Measurements from ENCODE around the gene SMC2. TPM values are rescaled to one million over a fixed set of nuclear protein-coding genes. Genes with fewer than 3 reads are reported as not detected.

The SMC2 gene
- total and polyA plus RNA-seq, 2 of the 13 experiments (the other 11 are each of a cell fraction or from before 2014, with no cell fraction given): 5.6 to 36.7 TPM

DNA sequence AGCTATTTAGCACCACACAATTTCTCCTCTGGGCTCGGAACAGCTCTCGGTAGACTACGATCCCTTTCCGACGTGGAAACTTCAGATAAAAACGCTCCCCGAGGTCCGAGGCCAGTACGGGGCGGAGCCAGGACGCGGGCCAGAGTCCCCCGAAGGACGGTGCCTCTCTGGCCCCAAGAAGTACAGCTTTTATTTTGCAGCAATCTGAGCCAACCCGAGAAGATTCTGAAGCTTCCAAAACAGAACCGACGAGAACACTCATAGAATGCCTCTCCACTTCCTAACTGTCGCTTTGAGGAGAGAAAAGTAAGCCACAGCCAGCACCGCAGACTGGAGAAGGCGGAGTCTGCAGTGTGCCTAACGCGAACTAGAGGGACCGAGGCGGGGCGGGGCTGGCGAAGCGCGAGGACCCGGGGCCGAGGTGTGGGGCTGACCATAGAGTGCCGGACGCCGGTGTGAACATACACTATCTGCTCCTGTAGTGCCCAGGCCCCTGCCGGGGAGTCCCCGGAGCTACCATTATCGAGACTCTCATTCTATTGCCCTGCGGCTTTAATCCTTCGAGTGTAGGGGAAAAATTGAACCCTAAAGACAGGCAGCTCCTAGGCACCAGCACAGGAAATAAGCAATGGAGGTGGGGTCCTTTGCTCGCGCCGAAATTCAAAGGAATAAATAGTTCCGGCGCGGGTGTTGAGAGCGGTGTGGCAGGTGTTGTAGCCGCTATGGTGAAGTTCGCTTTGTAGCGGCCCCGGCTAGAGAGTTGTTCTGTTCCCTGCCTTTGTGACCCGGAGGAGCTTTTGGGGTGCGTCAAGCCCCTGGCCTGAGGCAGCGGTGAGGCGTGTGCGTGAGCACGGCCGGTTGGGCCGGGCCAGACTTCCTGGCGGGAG, at the start of gene SMC2 (continued):
- TF ChIP-seq CREB3 (CRISPR knock-in tag; IDR thresholded peaks at IDR 0.05) (peak; percentile 70; the same call in 1 of the 2 replicates), ZBTB42 (CRISPR knock-in tag; IDR thresholded peaks at IDR 0.05) (no peak), SOX6 (IDR thresholded peaks at IDR 0.05) (no peak), SOX6 (CRISPR knock-in tag; IDR thresholded peaks at IDR 0.05) (peak; percentile 54; the same call in 1 of the 2 replicates), CEBPB (IDR thresholded peaks at IDR 0.05; ENCODE audit: borderline replicate concordance, low read depth, low read length) (no peak), YY1 (IDR thresholded peaks at IDR 0.05; ENCODE audit: insufficient read depth, insufficient replicate concordance, low read depth, low read length) (peak; percentile 50), NFKB2 (CRISPR knock-in tag; IDR thresholded peaks at IDR 0.05; ENCODE audit: borderline replicate concordance) (peak; percentile 31; the same call in 1 of the 2 replicates), ZNF44 (CRISPR knock-in tag; IDR thresholded peaks at IDR 0.05) (no peak)
- TF ChIP-seq, protein P1, sequence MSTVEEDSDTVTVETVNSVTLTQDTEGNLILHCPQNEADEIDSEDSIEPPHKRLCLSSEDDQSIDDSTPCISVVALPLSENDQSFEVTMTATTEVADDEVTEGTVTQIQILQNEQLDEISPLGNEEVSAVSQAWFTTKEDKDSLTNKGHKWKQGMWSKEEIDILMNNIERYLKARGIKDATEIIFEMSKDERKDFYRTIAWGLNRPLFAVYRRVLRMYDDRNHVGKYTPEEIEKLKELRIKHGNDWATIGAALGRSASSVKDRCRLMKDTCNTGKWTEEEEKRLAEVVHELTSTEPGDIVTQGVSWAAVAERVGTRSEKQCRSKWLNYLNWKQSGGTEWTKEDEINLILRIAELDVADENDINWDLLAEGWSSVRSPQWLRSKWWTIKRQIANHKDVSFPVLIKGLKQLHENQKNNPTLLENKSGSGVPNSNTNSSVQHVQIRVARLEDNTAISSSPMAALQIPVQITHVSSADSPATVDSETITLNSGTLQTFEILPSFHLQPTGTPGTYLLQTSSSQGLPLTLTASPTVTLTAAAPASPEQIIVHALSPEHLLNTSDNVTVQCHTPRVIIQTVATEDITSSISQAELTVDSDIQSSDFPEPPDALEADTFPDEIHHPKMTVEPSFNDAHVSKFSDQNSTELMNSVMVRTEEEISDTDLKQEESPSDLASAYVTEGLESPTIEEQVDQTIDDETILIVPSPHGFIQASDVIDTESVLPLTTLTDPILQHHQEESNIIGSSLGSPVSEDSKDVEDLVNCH (CRISPR knock-in tag; IDR thresholded peaks at IDR 0.05): no peak
- TF ChIP-seq, protein P2, sequence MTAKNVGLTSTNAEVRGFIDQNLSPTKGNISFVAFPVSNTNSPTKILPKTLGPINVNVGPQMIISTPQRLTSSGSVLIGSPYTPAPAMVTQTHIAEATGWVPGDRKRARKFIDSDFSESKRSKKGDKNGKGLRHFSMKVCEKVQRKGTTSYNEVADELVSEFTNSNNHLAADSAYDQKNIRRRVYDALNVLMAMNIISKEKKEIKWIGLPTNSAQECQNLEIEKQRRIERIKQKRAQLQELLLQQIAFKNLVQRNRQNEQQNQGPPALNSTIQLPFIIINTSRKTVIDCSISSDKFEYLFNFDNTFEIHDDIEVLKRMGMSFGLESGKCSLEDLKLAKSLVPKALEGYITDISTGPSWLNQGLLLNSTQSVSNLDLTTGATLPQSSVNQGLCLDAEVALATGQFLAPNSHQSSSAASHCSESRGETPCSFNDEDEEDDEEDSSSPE (CRISPR knock-in tag; IDR thresholded peaks at IDR 0.05): peak; percentile 97
- TF ChIP-seq, protein P3, sequence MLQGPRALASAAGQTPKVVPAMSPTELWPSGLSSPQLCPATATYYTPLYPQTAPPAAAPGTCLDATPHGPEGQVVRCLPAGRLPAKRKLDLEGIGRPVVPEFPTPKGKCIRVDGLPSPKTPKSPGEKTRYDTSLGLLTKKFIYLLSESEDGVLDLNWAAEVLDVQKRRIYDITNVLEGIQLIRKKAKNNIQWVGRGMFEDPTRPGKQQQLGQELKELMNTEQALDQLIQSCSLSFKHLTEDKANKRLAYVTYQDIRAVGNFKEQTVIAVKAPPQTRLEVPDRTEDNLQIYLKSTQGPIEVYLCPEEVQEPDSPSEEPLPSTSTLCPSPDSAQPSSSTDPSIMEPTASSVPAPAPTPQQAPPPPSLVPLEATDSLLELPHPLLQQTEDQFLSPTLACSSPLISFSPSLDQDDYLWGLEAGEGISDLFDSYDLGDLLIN (CRISPR knock-in tag; IDR thresholded peaks at IDR 0.05; ENCODE audit: borderline replicate concordance): no peak; the same call in 1 of the 2 replicates
- TF ChIP-seq, protein P4, sequence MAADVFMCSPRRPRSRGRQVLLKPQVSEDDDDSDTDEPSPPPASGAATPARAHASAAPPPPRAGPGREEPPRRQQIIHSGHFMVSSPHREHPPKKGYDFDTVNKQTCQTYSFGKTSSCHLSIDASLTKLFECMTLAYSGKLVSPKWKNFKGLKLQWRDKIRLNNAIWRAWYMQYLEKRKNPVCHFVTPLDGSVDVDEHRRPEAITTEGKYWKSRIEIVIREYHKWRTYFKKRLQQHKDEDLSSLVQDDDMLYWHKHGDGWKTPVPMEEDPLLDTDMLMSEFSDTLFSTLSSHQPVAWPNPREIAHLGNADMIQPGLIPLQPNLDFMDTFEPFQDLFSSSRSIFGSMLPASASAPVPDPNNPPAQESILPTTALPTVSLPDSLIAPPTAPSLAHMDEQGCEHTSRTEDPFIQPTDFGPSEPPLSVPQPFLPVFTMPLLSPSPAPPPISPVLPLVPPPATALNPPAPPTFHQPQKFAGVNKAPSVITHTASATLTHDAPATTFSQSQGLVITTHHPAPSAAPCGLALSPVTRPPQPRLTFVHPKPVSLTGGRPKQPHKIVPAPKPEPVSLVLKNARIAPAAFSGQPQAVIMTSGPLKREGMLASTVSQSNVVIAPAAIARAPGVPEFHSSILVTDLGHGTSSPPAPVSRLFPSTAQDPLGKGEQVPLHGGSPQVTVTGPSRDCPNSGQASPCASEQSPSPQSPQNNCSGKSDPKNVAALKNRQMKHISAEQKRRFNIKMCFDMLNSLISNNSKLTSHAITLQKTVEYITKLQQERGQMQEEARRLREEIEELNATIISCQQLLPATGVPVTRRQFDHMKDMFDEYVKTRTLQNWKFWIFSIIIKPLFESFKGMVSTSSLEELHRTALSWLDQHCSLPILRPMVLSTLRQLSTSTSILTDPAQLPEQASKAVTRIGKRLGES (CRISPR knock-in tag; IDR thresholded peaks at IDR 0.05; ENCODE audit: borderline replicate concordance): no peak
- TF ChIP-seq, protein P5, sequence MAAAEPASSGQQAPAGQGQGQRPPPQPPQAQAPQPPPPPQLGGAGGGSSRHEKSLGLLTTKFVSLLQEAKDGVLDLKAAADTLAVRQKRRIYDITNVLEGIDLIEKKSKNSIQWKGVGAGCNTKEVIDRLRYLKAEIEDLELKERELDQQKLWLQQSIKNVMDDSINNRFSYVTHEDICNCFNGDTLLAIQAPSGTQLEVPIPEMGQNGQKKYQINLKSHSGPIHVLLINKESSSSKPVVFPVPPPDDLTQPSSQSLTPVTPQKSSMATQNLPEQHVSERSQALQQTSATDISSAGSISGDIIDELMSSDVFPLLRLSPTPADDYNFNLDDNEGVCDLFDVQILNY (CRISPR knock-in tag; conservative IDR thresholded peaks at IDR 0.05): peak; percentile 85

Measured in HepG2 (cell line).